Kidney (tissue), 14 donors: ENCODE data around the gene TMEM80. TPM values are rescaled to one million over a fixed set of nuclear protein-coding genes. Genes with fewer than 3 reads are reported as not detected.
A peak's percentile ranks its signal among the peaks of the same experiment; 100 is the strongest.

Experiments used
- DNase-seq, 5 donors: peaks; one replicate each; pipeline ENCODE4 v3.0.0-alpha.2; 2013 to 2020
- FAIRE-seq: peaks from 2 replicates; lab custom pipeline; 2012; peaks lifted over from hg19 to GRCh38; lab: Jason Lieb, UNC
- H3K27ac ChIP-seq, 2 donors: one replicate each; pipeline ENCODE4 v1.7.0; 2013; ENCODE audit warnings: low read depth in 2 of 2, low read length in 2 of 2, inconsistent platforms in 1 of 2
- H3K27me3 ChIP-seq: one replicate; pipeline ENCODE4 v1.7.1; 2013; ENCODE audit warnings: low read length, inconsistent platforms; ENCODE audit not compliant: control insufficient read depth, insufficient read depth
- H3K36me3 ChIP-seq, 3 donors: one replicate each; pipeline versions ENCODE4 v1.7.0 to v1.7.1; 2013; ENCODE audit warnings: low read length in 3 of 3, control low read depth in 1 of 3, inconsistent platforms in 1 of 3; ENCODE audit not compliant: insufficient read depth in 3 of 3, control insufficient read depth in 2 of 3
- H3K4me1 ChIP-seq, 3 donors: one replicate each; pipeline versions ENCODE4 v1.7.0 to v1.7.1; 2013; ENCODE audit warnings: low read length in 3 of 3, inconsistent platforms in 1 of 3, low read depth in 1 of 3; ENCODE audit not compliant: control insufficient read depth in 2 of 3, insufficient read depth in 2 of 3
- H3K4me3 ChIP-seq, 3 donors: one replicate each; pipeline versions ENCODE4 v1.7.0 to v1.8.1; 2013; ENCODE audit warnings: low read length in 3 of 3, control low read depth in 1 of 3, inconsistent platforms in 1 of 3
- H3K9ac ChIP-seq, 3 donors: one replicate each; pipeline versions ENCODE4 v1.7.0 to v1.7.1; 2013; ENCODE audit warnings: low read length in 3 of 3, control low read depth in 1 of 3, inconsistent platforms in 1 of 3
- H3K9me3 ChIP-seq, 3 donors: one replicate each; pipeline versions ENCODE4 v1.7.0 to v1.7.1; 2013; ENCODE audit warnings: low read length in 3 of 3, control low read depth in 1 of 3, inconsistent platforms in 1 of 3; ENCODE audit not compliant: control insufficient read depth in 2 of 3, insufficient read depth in 1 of 3
- CTCF ChIP-seq: IDR thresholded peaks from 3 replicates; pipeline ENCODE4 v1.5.1; 2012; ENCODE audit warnings: mild to moderate bottlenecking, moderate library complexity, borderline replicate concordance; ENCODE audit not compliant: insufficient read depth; ENCODE audit errors: extremely low read depth
- intact Hi-C: fragments of 100-400 bp; cut with DNase I; formaldehyde crosslinking; loops from one replicate; pipeline ENCODE4 v1.11.1; 2022
- polyA plus RNA-seq: library from polyadenylated mRNA; stranded (reverse); fragments of 350-450 nt; fragmentation: Illumina TruSeq; extraction: RNeasy Lipid Tissue Mini Kit (QIAGEN cat#74804); gene quantifications from one replicate; pipeline ENCODE4 v1.2.3, GENCODE V29; 2014; ENCODE audit warnings: low read depth, low replicate concordance; ENCODE audit not compliant: insufficient read depth
- total RNA-seq: library from RNA; stranded (reverse); fragmentation: NEBNext Ultra II Directional; extraction: Animal tissue kit (Norgen Biotek cat#: 25700); gene quantifications from one replicate; pipeline ENCODE4 v1.2.1, GENCODE V29; 2021
- donor health status: control.
- donor health status: control.
- donor health status: control.
- donor health status: control.
- donor health status: control.
- donor health status: DM: yes; HTN: yes; CAD: no.
- donor health status: Normal renal cell carcinoma (clear cell type).

The TMEM80 gene
- total and polyA plus RNA-seq, 2 donors from 2014 or later = 36.2 to 38.6 TPM

DNA sequence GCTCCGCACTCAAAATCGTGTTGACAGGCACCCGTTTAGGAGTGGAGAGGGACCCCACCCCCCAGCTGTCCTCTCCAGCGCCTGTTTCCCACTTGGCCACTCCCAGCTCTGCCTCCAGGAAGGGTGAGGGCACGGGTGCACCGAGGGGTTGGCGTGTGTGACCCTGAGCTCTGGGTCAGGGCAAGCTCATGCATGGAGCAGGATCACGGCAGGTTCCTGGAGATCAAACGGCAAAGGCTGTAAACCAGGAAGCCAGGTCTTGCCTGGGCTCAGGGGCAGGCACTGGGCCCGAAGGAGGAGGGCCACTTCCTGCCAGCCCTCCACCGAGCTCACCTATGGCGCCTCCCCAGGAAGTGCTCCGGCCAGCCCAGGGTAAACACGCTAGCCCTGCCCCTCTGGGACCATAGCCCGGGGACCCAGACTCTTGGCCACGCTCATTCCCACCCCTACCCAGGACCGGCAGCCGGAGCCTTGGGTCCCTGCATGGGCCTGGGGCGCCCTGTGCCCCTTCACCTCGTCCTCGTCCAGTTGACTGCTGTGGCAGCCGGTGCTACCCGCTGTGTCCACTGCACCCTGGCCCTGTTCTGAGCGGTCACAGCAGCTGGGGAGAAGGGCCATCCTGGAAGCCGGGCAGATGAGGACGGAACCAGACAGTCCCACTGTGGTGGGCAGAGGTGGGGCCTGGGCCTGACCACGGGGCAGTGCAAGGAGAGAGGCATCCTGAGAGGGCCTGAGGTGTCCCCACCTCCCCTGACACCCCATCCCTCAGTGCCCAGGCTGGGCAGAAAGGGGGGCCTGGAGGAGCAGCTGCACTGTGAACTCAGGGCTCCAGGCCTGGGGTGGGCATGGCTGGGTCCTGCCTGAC, 9.4 kb downstream of the TMEM80 start:
- no peak for TF ChIP-seq CTCF
- DNase-seq = peak in 2 of 5 donors; percentile 68 to 93
- H3K9ac ChIP-seq = peak overlapping the region in 1 of 3 donors; percentile 58
- no peaks in the 10 kb centered on the region for H3K27me3 ChIP-seq
- H3K4me3 ChIP-seq = peak overlapping the region in 2 of 3 donors; percentile 9 to 52
- no peak for FAIRE-seq
- no peaks in the 10 kb centered on the region for H3K36me3 ChIP-seq
- no peaks in the 10 kb centered on the region for H3K9me3 ChIP-seq
- H3K27ac ChIP-seq = peak overlapping the region; percentile 90 to 92
- intact Hi-C loops = no loop called here
- H3K4me1 ChIP-seq = peaks cover 0 to 53% (median 26%) of the 10 kb centered on the region in 3 donors

DNA sequence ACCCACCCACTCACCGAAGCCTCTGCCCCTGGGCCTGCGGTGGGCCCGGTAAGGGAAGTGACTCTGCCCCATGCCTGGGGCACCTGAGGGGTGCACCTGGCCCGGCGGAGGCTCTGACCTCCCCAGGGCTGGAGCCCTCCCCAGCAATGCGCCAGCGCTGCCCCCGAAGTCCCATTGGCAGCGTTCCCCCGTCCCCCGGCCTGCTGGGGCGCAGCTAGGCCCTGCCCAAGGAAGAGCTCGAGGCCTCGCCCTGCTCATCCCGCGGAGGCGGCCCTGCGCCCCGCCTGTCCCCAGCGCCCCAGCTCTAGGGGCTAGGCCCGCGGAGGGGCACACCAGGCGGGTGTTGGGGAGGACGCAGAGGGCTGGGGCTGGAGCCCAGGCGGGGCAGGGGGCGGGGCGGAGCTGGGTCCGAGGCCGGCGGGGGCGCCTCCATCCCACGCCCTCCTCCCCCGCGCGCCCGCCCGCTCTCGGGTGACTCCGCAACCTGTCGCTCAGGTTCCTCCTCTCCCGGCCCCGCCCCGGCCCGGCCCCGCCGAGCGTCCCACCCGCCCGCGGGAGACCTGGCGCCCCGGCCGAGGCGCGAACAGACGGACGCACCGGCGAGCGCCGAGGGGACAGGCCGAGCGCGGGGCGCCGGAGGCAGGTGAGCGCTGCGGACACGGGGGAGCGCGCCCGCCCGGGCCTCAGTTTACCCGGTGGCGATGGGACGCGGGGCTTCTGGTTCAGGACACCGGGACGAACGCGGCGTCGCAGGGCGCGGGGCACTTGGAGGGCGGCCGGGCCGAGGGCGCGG, 10.2 kb downstream of the TMEM80 start, which contains the start of gene EPS8L2:
EPS8L2 (plus strand) TSS at position 586 of the 793 bp plus-strand sequence. CDS start 3,177 bp downstream, outside the sequence.
- H3K9ac ChIP-seq = peak within 1 kb of the TSS in 2 of 3 donors; percentile 32 to 84
- peaks cover 0 to 59% (median 27%) of the 10 kb centered on the region in 3 donors for H3K4me1 ChIP-seq

DNA sequence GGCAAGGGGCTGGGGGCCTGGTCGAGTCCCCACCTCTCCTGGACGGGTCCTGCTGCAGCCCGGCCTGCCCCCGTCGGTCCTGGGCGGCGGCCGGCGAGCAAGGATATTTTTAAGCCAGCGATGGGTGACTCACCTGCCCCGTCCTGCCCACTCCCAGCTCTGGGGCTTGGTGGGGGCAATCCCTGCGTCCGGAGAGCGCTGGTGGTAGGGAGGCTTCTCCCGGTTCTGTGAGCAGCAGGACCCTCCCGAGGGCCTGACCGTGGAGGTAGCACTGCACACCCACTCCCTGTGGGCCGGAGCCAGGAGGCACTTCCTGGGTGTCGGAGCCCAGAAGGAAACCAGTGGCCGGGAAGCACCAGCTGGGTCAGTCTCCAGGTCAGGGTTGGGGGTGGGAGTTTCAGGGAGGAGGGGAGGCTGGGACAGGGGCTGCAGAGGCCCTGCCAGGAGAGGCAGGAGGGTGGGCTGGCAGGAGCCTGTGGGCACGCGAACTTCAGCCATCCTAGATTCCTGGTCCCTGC, 10.9 kb downstream of the TMEM80 start:
- Histone ChIP-seq H3K27ac (peak overlapping the region; percentile 90 to 92), H3K36me3 (no peaks in the 10 kb centered on the region), H3K27me3 (no peaks in the 10 kb centered on the region), H3K9ac (peak overlapping the region in 2 of 3 donors; percentile 32 to 84), H3K9me3 (no peaks in the 10 kb centered on the region), H3K4me3 (peak overlapping the region; percentile 47 to 74 (median 73)), H3K4me1 (peaks cover 0 to 61% (median 27%) of the 10 kb centered on the region in 3 donors)
- intact Hi-C loops = no loop called here
- no peak for TF ChIP-seq CTCF
- DNase-seq = peak in 1 of 5 donors; percentile 83
- FAIRE-seq = no peak

More for the DNA sequence above, 10.2 kb downstream of the TMEM80 start, which contains the start of gene EPS8L2:
- Histone ChIP-seq H3K36me3 (no peaks in the 10 kb centered on the region), H3K9me3 (no peaks in the 10 kb centered on the region), H3K4me3 (peak within 1 kb of the TSS; percentile 47 to 74 (median 73)), H3K27ac (peak within 1 kb of the TSS; percentile 90 to 92), H3K27me3 (no peaks in the 10 kb centered on the region)
- intact Hi-C loops = no loop called here
- no peak for FAIRE-seq
- DNase-seq = peak in 4 of 5 donors; percentile 34 to 90 (median 71)
- no peak for TF ChIP-seq CTCF
